Measurements from ENCODE around the gene DHX32. TPM values are rescaled to one million over a fixed set of nuclear protein-coding genes. Genes with fewer than 3 reads are reported as not detected.

Gene DHX32
- total and polyA plus RNA-seq, 2 experiments from 2014 or later = 48.8 to 66.7 TPM

DNA sequence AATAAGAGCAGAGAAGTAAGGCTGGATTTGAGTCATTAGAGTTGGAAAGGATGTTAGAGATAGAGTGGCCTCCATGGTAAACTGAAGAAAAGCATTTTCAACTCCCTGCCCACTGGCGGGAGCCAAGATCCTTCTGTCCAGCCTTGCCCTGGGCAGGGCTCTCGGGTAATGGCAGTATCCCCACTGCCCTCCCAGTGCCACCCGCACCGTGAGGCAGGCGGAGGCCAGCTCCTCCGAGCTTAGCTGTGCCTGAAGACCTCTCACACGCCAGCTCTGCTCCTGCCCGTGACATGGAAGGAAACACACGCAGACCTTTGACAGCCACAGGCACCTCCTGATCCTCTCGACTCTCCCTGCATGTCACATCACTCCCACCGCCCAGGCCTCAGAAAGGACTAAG lies 35.5 kb downstream of the DHX32 start:
- TF ChIP-seq CTCF (IDR thresholded peaks at IDR 0.05; ENCODE audit: low read depth, low read length) = no peak
- H3K4me1 ChIP-seq (ENCODE audit: low read depth) = no peaks in the 10 kb centered on the region
- H3K9me3 ChIP-seq (ENCODE audit: low read depth) = no peaks in the 10 kb centered on the region
- H3K4me3 ChIP-seq = no peak overlapping the region
- no peaks in the 10 kb centered on the region for H3K27me3 ChIP-seq
- H3K27ac ChIP-seq = no peak overlapping the region
- no peak for DNase-seq (ENCODE audit: low read depth in 1 of 2, low spot score in 1 of 2)
- peaks cover 53% of the 10 kb centered on the region for H3K36me3 ChIP-seq

DNA sequence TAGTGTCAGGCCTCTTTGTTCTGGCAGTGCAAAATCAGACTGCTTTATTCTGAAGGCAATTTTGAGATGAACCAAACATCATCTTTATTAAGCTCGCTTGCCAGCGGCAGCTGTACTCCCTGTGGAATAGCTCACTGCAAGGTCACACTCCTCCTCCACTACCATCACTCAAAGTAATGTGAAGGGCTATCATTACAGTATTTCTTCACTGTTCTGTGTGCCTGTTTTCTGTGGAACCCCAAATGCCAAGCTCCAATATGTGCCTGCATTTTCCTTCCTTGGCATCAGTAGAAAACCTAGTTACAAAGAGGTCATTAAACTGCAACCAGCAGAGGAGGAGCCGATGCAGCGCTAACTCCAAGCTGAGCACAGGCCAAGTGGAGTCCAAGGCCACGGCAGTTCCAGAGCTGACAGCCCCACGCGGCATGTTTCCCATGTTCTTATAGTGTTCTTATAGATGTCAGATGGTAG lies 36.3 kb downstream of the DHX32 start:
- no peak for TF ChIP-seq CTCF (IDR thresholded peaks at IDR 0.05; ENCODE audit: low read depth, low read length)
- Histone ChIP-seq H3K4me3 (no peak overlapping the region), H3K9me3 (ENCODE audit: low read depth) (no peaks in the 10 kb centered on the region), H3K4me1 (ENCODE audit: low read depth) (no peaks in the 10 kb centered on the region), H3K27ac (no peak overlapping the region), H3K27me3 (no peaks in the 10 kb centered on the region), H3K36me3 (peaks cover 60% of the 10 kb centered on the region)
- DNase-seq (ENCODE audit: low read depth in 1 of 2, low spot score in 1 of 2) = no peak

DNA sequence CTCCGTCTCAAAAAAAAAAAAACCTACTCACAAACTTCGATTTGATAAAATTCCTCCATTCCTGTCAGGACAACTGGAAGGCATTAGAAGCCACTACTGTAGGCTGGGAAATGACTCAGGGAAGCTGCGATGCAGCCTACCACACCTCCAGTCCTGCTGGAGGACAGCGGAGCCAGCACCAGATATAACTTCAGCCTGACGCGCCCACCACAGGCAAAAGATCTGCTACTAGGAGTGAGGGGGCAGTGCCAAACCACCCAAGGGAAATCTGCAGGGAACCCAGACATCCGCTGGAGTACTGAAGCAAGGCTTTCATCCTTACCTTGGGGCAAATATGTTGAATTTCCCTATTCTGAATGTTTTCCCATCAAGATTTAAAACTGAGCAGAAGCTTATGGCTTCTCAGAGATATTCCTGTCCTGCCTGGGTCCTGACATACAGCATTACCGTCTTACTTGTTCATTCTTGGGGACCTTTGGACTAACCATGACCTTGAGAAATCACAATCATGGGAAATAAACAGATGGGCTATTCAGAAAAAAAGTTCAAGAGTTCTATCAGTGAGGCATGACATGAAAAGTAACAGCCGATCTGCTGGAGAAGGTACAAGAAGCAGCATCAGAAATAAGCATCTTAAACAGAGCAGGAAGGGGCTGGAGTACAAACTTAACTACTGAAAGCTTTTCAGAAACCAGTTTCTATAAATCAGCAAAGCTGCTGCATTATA lies 37.3 kb downstream of the DHX32 start:
- Histone ChIP-seq H3K4me3 (no peak overlapping the region), H3K27me3 (no peaks in the 10 kb centered on the region), H3K27ac (no peak overlapping the region), H3K36me3 (peaks cover 57% of the 10 kb centered on the region), H3K9me3 (ENCODE audit: low read depth) (no peaks in the 10 kb centered on the region), H3K4me1 (ENCODE audit: low read depth) (no peaks in the 10 kb centered on the region)
- TF ChIP-seq CTCF (IDR thresholded peaks at IDR 0.05; ENCODE audit: low read depth, low read length) = no peak
- DNase-seq (ENCODE audit: low read depth in 1 of 2, low spot score in 1 of 2) = no peak

- H3K9me3 ChIP-seq (ENCODE audit: low read depth) = no peaks in the 10 kb centered on the region
- DNase-seq (ENCODE audit: low read depth in 1 of 2, low spot score in 1 of 2) = no peak
- no peaks in the 10 kb centered on the region for H3K27me3 ChIP-seq
- no peak for TF ChIP-seq CTCF (IDR thresholded peaks at IDR 0.05; ENCODE audit: low read depth, low read length)
- no peak overlapping the region for H3K27ac ChIP-seq
- no peak overlapping the region for H3K4me3 ChIP-seq
- H3K36me3 ChIP-seq = peaks cover 69% of the 10 kb centered on the region
- no peaks in the 10 kb centered on the region for H3K4me1 ChIP-seq (ENCODE audit: low read depth)
Observed at GRCh38 chr10:125840955-125841354, 40.1 kb downstream of the DHX32 start.

- H3K27me3 ChIP-seq = no peaks in the 10 kb centered on the region
- peaks cover 73% of the 10 kb centered on the region for H3K36me3 ChIP-seq
- TF ChIP-seq CTCF (IDR thresholded peaks at IDR 0.05; ENCODE audit: low read depth, low read length) = no peak
- no peak overlapping the region for H3K4me3 ChIP-seq
- H3K27ac ChIP-seq = no peak overlapping the region
- DNase-seq (ENCODE audit: low read depth in 1 of 2, low spot score in 1 of 2) = no peak
- H3K9me3 ChIP-seq (ENCODE audit: low read depth) = no peaks in the 10 kb centered on the region
- H3K4me1 ChIP-seq (ENCODE audit: low read depth) = no peaks in the 10 kb centered on the region
Observed at GRCh38 chr10:125840406-125840805, 40.7 kb downstream of the DHX32 start.
